SU-DHL-6 (cell line): ENCODE data around the gene HEPH.

ENCODE experiments used
- H2AFZ ChIP-seq: fragments of 200-600 bp; sonication (generic); 2 replicates; pipeline ENCODE4 v1.6.1; 2014; ENCODE audit warnings: low read depth, mild to moderate bottlenecking, moderate library complexity, mixed read lengths, antibody characterized with exemption, low read length; ENCODE audit not compliant: severe bottlenecking
- H3F3A ChIP-seq: fragments of 200-600 bp; shearing (Covaris generic); 2 replicates; pipeline ENCODE4 v1.6.0; 2016; ENCODE audit warnings: antibody characterized with exemption, mild to moderate bottlenecking; ENCODE audit not compliant: insufficient read depth
- H3K27ac ChIP-seq: fragments of 200-600 bp; sonication (generic); 2 replicates; pipeline ENCODE4 v1.5.1; 2016; ENCODE audit warnings: low read depth, mild to moderate bottlenecking, low read length, moderate library complexity, mixed read lengths
- H3K27me3 ChIP-seq: fragments of 200-600 bp; sonication (generic), shearing (Covaris generic); 2 replicates; pipeline ENCODE4 v1.6.0; 2014; ENCODE audit warnings: mild to moderate bottlenecking, low read length
- H3K36me3 ChIP-seq: fragments of 200-600 bp; sonication (generic); 2 replicates; pipeline ENCODE4 v1.6.1; 2014; ENCODE audit warnings: mild to moderate bottlenecking, low read length, mixed read lengths
- H3K4me2 ChIP-seq: fragments of 300-600, 200-600 bp; shearing (Covaris generic), sonication (generic); 2 replicates; pipeline ENCODE4 v1.6.0; 2014; ENCODE audit warnings: low read length, low read depth, mild to moderate bottlenecking; ENCODE audit not compliant: poor library complexity, severe bottlenecking
- H3K4me3 ChIP-seq: fragments of 200-600 bp; sonication (generic); 2 replicates; pipeline ENCODE4 v1.5.1; 2014; ENCODE audit warnings: antibody characterized with exemption, low read length, mild to moderate bottlenecking, mixed read lengths; ENCODE audit not compliant: insufficient read depth, poor library complexity, severe bottlenecking
- H3K79me2 ChIP-seq: fragments of 200-600 bp; sonication (generic); 2 replicates; pipeline ENCODE4 v1.6.1; 2014; ENCODE audit warnings: mild to moderate bottlenecking, low read length, moderate library complexity; ENCODE audit not compliant: insufficient read depth
- H3K9ac ChIP-seq: fragments of 200-600 bp; sonication (generic); 2 replicates; pipeline ENCODE4 v1.7.0; 2014; ENCODE audit warnings: mild to moderate bottlenecking, low read length
- H3K9me2 ChIP-seq: fragments of 200-600 bp; sonication (generic); replicated peaks from 2 replicates; pipeline ENCODE4 v1.6.1; 2014; ENCODE audit warnings: low read length; ENCODE audit not compliant: insufficient read depth
- H3K9me3 ChIP-seq: fragments of 200-600 bp; sonication (generic); 2 replicates; pipeline ENCODE4 v1.6.1; 2014; ENCODE audit warnings: low read length, mixed read lengths; ENCODE audit not compliant: insufficient read depth
- H4K20me1 ChIP-seq: fragments of 200-600 bp; sonication (generic); 2 replicates; pipeline ENCODE4 v1.6.1; 2014; ENCODE audit warnings: low read depth, mild to moderate bottlenecking, antibody characterized with exemption, low read length, moderate library complexity, mixed read lengths
- EZH2phosphoT487 ChIP-seq: fragments of 200-600 bp; sonication (generic), shearing (Covaris generic); conservative IDR thresholded peaks from 2 replicates; pipeline ENCODE4 v1.6.1; 2018; ENCODE audit warnings: mild to moderate bottlenecking, antibody characterized with exemption, low read length, moderate library complexity, mixed read lengths
- TF ChIP-seq, protein P1 (sequence below): fragments of 200-600 bp; sonication (generic); IDR thresholded peaks from one replicate; pipeline ENCODE4 v1.5.1; 2017; ENCODE audit warnings: antibody characterized with exemption, mild to moderate bottlenecking, low read length, moderate library complexity; ENCODE audit not compliant: insufficient read depth, poor library complexity, severe bottlenecking

HEPH gene

GRCh38 chrX:66255359-66255967 lies 91.4 kb downstream of the HEPH start:
- Histone ChIP-seq H3K36me3 (no peaks in the 10 kb centered on the region), H3K4me2 (no peak overlapping the region), H4K20me1 (no peaks in the 10 kb centered on the region), H3K27me3 (no peaks in the 10 kb centered on the region), H2AFZ (no peak overlapping the region), H3K9me2 (no peaks in the 10 kb centered on the region), H3K9me3 (no peaks in the 10 kb centered on the region), H3K27ac (no peak overlapping the region), H3K9ac (no peak overlapping the region), H3F3A (no peaks in the 10 kb centered on the region), H3K79me2 (no peaks in the 10 kb centered on the region), H3K4me3 (no peak overlapping the region)
- no peak for TF ChIP-seq EZH2phosphoT487
- TF ChIP-seq, protein P1, sequence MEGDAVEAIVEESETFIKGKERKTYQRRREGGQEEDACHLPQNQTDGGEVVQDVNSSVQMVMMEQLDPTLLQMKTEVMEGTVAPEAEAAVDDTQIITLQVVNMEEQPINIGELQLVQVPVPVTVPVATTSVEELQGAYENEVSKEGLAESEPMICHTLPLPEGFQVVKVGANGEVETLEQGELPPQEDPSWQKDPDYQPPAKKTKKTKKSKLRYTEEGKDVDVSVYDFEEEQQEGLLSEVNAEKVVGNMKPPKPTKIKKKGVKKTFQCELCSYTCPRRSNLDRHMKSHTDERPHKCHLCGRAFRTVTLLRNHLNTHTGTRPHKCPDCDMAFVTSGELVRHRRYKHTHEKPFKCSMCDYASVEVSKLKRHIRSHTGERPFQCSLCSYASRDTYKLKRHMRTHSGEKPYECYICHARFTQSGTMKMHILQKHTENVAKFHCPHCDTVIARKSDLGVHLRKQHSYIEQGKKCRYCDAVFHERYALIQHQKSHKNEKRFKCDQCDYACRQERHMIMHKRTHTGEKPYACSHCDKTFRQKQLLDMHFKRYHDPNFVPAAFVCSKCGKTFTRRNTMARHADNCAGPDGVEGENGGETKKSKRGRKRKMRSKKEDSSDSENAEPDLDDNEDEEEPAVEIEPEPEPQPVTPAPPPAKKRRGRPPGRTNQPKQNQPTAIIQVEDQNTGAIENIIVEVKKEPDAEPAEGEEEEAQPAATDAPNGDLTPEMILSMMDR, result no peak

DNA sequence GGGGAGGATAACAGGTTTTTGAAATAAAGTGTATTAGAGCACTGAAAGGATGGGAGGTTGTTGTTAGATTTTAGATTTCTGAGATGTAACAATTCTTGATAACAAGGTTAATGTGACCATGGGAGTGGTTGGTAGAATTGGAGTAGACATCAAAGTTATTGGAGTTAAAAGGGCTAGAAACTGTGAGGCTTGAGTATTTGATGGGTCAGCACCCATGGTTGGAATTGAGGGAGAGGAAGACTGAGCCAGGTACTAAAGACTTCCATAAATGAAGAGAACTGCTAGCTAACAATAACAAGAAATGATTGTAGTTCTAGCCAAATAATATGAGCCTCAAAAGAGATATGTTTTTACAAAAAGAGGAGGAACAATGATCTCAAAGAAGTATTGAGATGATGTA lies 98.8 kb downstream of the HEPH start:
- Histone ChIP-seq H2AFZ (no peak overlapping the region), H3F3A (no peaks in the 10 kb centered on the region), H3K27ac (no peak overlapping the region), H3K36me3 (no peaks in the 10 kb centered on the region), H3K79me2 (no peaks in the 10 kb centered on the region), H3K4me2 (no peak overlapping the region), H3K27me3 (no peaks in the 10 kb centered on the region), H4K20me1 (no peaks in the 10 kb centered on the region), H3K9ac (no peak overlapping the region), H3K9me2 (no peaks in the 10 kb centered on the region), H3K9me3 (no peaks in the 10 kb centered on the region), H3K4me3 (no peak overlapping the region)
- TF ChIP-seq, protein P1, result no peak
- no peak for TF ChIP-seq EZH2phosphoT487
